Choroid plexus epithelial cell (primary cell): ENCODE results near the gene CDK8.

Experiments
- DNase-seq: peaks from one replicate; pipeline ENCODE4 v3.0.0-alpha.2; 2010; ENCODE audit warnings: low read depth
- H3K4me3 ChIP-seq: 2 replicates; pipeline ENCODE4 v1.5.1; 2011; ENCODE audit warnings: low read depth, mild to moderate bottlenecking, control low read depth, low read length, moderate library complexity
- CTCF ChIP-seq: conservative IDR thresholded peaks from 2 replicates; pipeline ENCODE4 v1.5.1; 2011; ENCODE audit warnings: low read depth, mild to moderate bottlenecking, control low read depth, inconsistent platforms, low read length, moderate library complexity

The CDK8 gene

GRCh38 chr13:26344980-26345379, 91.1 kb downstream of the CDK8 start:
- H3K4me3 ChIP-seq = no peak overlapping the region
- DNase-seq = peak; percentile 46
- TF ChIP-seq CTCF = no peak

- no peak overlapping the region for H3K4me3 ChIP-seq
- DNase-seq = no peak
- no peak for TF ChIP-seq CTCF
These were observed 95.0 kb downstream of the CDK8 start for GRCh38 chr13:26348966-26349365.

GRCh38 chr13:26362261-26362660, 108.3 kb downstream of the CDK8 start:
- no peak for TF ChIP-seq CTCF
- DNase-seq = no peak
- no peak overlapping the region for H3K4me3 ChIP-seq

GRCh38 chr13:26370553-26370952, 116.6 kb downstream of the CDK8 start:
- no peak for TF ChIP-seq CTCF
- no peak for DNase-seq
- H3K4me3 ChIP-seq = no peak overlapping the region

GRCh38 chr13:26372747-26373146, 118.8 kb downstream of the CDK8 start:
- H3K4me3 ChIP-seq = no peak overlapping the region
- no peak for TF ChIP-seq CTCF
- DNase-seq = no peak

GRCh38 chr13:26376430-26376829, 122.5 kb downstream of the CDK8 start:
- no peak for DNase-seq
- H3K4me3 ChIP-seq = no peak overlapping the region
- no peak for TF ChIP-seq CTCF

- peak; percentile 57 for TF ChIP-seq CTCF
- no peak overlapping the region for H3K4me3 ChIP-seq
- peak; percentile 38 for DNase-seq
These were observed 123.1 kb downstream of the CDK8 start for GRCh38 chr13:26377038-26377437.
